HEK293 (cell line): ENCODE results near the gene DMD.

Experiments used
- CTCF ChIA-PET: fragments of 350-600 bp; formaldehyde crosslinking; extraction: SDS; loops from one replicate; lab custom pipeline; 2021; ENCODE audit warnings: antibody characterized with exemption; lab: Yijun Ruan, JAX
- POLR2A ChIA-PET: fragments of 300-600 bp; formaldehyde crosslinking; extraction: SDS; loops from one replicate; lab custom pipeline; 2020; ENCODE audit warnings: antibody characterized with exemption, inconsistent platforms; lab: Yijun Ruan, JAX
- H3K27ac ChIP-seq: fragments of 200-500 bp; sonication (Bioruptor generic); 2 replicates; pipeline ENCODE4 v1.5.1; 2014; ENCODE audit warnings: low read depth, low read length, control low read depth, inconsistent platforms; ENCODE audit errors: extremely low read depth
- H3K36me3 ChIP-seq, 2 experiments: fragments of 200-500 bp in 1 of 2; sonication (Bioruptor generic) in 1 of 2; 1 replicate in 1 of 2; 2 replicates in 1 of 2; pipeline ENCODE4 v1.5.1; 2014 to 2017; ENCODE audit warnings: inconsistent platforms in 2 of 2, low read length in 2 of 2; ENCODE audit not compliant: control insufficient read depth in 2 of 2, insufficient read depth in 1 of 2
- H3K4me1 ChIP-seq: fragments of 200-500 bp; sonication (Bioruptor generic); 2 replicates; pipeline ENCODE4 v1.5.1; 2014; ENCODE audit warnings: mild to moderate bottlenecking, low read length, inconsistent platforms; ENCODE audit not compliant: control insufficient read depth, insufficient read depth
- H3K4me3 ChIP-seq: 2 replicates; pipeline ENCODE4 v1.5.1; 2011; ENCODE audit warnings: low read depth, mild to moderate bottlenecking, control low read depth, low read length, moderate library complexity
- H3K9me3 ChIP-seq: fragments of 200-500 bp; sonication (Bioruptor generic); 2 replicates; pipeline ENCODE4 v1.5.1; 2014; ENCODE audit warnings: low read depth, low read length, inconsistent platforms; ENCODE audit not compliant: control insufficient read depth, insufficient read depth
- ELK4 ChIP-seq: IDR thresholded peaks from 2 replicates; pipeline ENCODE4 v1.6.1; 2011; ENCODE audit warnings: mild to moderate bottlenecking, low read depth, low read length, borderline replicate concordance
- FEZF1 ChIP-seq: fragments of 450-650 bp; formaldehyde crosslinking; IDR thresholded peaks from 2 replicates; pipeline ENCODE4 v1.5.1; 2016; ENCODE audit warnings: missing biosample characterization, missing genetic modification characterization
- GLIS1 ChIP-seq: fragments of 450-650 bp; formaldehyde crosslinking; IDR thresholded peaks from 2 replicates; pipeline ENCODE4 v1.5.1; 2016; ENCODE audit warnings: missing biosample characterization, missing genetic modification characterization
- GLIS2 ChIP-seq: fragments of 450-650 bp; formaldehyde crosslinking; IDR thresholded peaks from 2 replicates; pipeline ENCODE4 v1.5.1; 2016; ENCODE audit warnings: missing biosample characterization, missing genetic modification characterization
- KLF16 ChIP-seq: fragments of 450-650 bp; formaldehyde crosslinking; IDR thresholded peaks from 2 replicates; pipeline ENCODE4 v1.5.1; 2017; ENCODE audit warnings: missing biosample characterization, missing genetic modification characterization
- OSR2 ChIP-seq: fragments of 450-650 bp; formaldehyde crosslinking; IDR thresholded peaks from 2 replicates; pipeline ENCODE4 v1.5.1; 2016; ENCODE audit warnings: missing biosample characterization, missing genetic modification characterization
- PRDM6 ChIP-seq: fragments of 450-650 bp; formaldehyde crosslinking; IDR thresholded peaks from 2 replicates; pipeline ENCODE4 v1.5.1; 2017; ENCODE audit warnings: missing biosample characterization, missing genetic modification characterization
- SP3 ChIP-seq: fragments of 450-650 bp; formaldehyde crosslinking; IDR thresholded peaks from 2 replicates; pipeline ENCODE4 v1.5.1; 2016; ENCODE audit warnings: missing biosample characterization, missing genetic modification characterization
- TCF7L2 ChIP-seq: IDR thresholded peaks from 2 replicates; pipeline ENCODE4 v1.6.1; 2011; ENCODE audit warnings: low read depth, mild to moderate bottlenecking, inconsistent platforms, low read length, moderate library complexity, borderline replicate concordance
- TRIM28 ChIP-seq: IDR thresholded peaks from 2 replicates; pipeline ENCODE4 v1.6.1; 2011; ENCODE audit warnings: low read length, control low read depth, borderline replicate concordance
- ZBTB8A ChIP-seq: fragments of 450-650 bp; formaldehyde crosslinking; IDR thresholded peaks from 2 replicates; pipeline ENCODE4 v1.5.1; 2016; ENCODE audit warnings: missing biosample characterization, missing genetic modification characterization
- ZNF10 ChIP-seq: fragments of 450-650 bp; formaldehyde crosslinking; IDR thresholded peaks from 2 replicates; pipeline ENCODE4 v1.5.1; 2017; ENCODE audit warnings: missing biosample characterization, missing genetic modification characterization
- ZNF114 ChIP-seq: fragments of 450-650 bp; formaldehyde crosslinking; IDR thresholded peaks from 2 replicates; pipeline ENCODE4 v1.5.0; 2017; ENCODE audit warnings: missing biosample characterization, missing genetic modification characterization
- ZNF23 ChIP-seq: fragments of 450-650 bp; formaldehyde crosslinking; IDR thresholded peaks from 2 replicates; pipeline ENCODE4 v1.5.1; 2016; ENCODE audit warnings: missing biosample characterization, missing genetic modification characterization, borderline replicate concordance
- ZNF280D ChIP-seq: fragments of 450-650 bp; formaldehyde crosslinking; IDR thresholded peaks from 2 replicates; pipeline ENCODE4 v1.5.1; 2016; ENCODE audit warnings: missing biosample characterization, missing genetic modification characterization
- ZNF354C ChIP-seq: fragments of 450-650 bp; formaldehyde crosslinking; IDR thresholded peaks from 2 replicates; pipeline ENCODE4 v1.5.1; 2016; ENCODE audit warnings: missing biosample characterization, missing genetic modification characterization, low read depth, borderline replicate concordance
- ZNF529 ChIP-seq: fragments of 450-650 bp; formaldehyde crosslinking; IDR thresholded peaks from 2 replicates; pipeline ENCODE4 v1.5.1; 2017; ENCODE audit warnings: missing genetic modification characterization, missing biosample characterization; ENCODE audit not compliant: insufficient replicate concordance
- ZNF548 ChIP-seq: fragments of 450-650 bp; formaldehyde crosslinking; IDR thresholded peaks from 2 replicates; pipeline ENCODE4 v1.5.1; 2016; ENCODE audit warnings: missing biosample characterization, missing genetic modification characterization
- ZNF621 ChIP-seq: fragments of 450-650 bp; formaldehyde crosslinking; IDR thresholded peaks from 2 replicates; pipeline ENCODE4 v1.5.1; 2017; ENCODE audit warnings: missing biosample characterization, missing genetic modification characterization
- ZNF792 ChIP-seq: fragments of 450-650 bp; formaldehyde crosslinking; IDR thresholded peaks from 2 replicates; pipeline ENCODE4 v1.5.1; 2016; ENCODE audit warnings: missing biosample characterization, missing genetic modification characterization

The DMD gene

GRCh38 chrX:33142331-33142730 lies 69.0 kb downstream of the DMD start:
- H3K4me1 ChIP-seq: no peaks in the 10 kb centered on the region
- ChIA-PET CTCF (no interaction called here), POLR2A (no interaction called here)
- no peak overlapping the region for H3K4me3 ChIP-seq
- H3K27ac ChIP-seq: no peak overlapping the region
- no peaks in the 10 kb centered on the region for H3K9me3 ChIP-seq
- no peak for TF ChIP-seq ZBTB8A (tag by site-specific recombination)
- TF ChIP-seq ZNF792 (tag by site-specific recombination): no peak
- TF ChIP-seq ZNF23 (tag by site-specific recombination): no peak
- no peak for TF ChIP-seq ZNF10 (tag by site-specific recombination)
- no peak for TF ChIP-seq ELK4
- TF ChIP-seq ZNF621 (tag by site-specific recombination): no peak
- no peak for TF ChIP-seq ZNF529
- no peak for TF ChIP-seq ZNF548
- no peak for TF ChIP-seq SP3 (tag by site-specific recombination)
- no peak for TF ChIP-seq GLIS2 (tag by site-specific recombination)
- H3K36me3 ChIP-seq: no peaks in the 10 kb centered on the region

- CTCF ChIA-PET: no interaction called here
- H3K4me3 ChIP-seq: no peak overlapping the region
- TF ChIP-seq ZNF354C (tag by site-specific recombination): no peak
- TF ChIP-seq OSR2 (tag by site-specific recombination): peak; percentile 40; the same call in 1 of the 2 replicates
- TF ChIP-seq GLIS1 (tag by site-specific recombination): peak; percentile 90
- TF ChIP-seq PRDM6 (tag by site-specific recombination): 0 out of 2 replicates have a peak, but pooled peaks have one; percentile 12
- TF ChIP-seq TRIM28: peak; percentile 74; the same call in 1 of the 2 replicates
- peak; percentile 70; the same call in 1 of the 2 replicates for TF ChIP-seq TCF7L2
- TF ChIP-seq ZNF529: no peak
- TF ChIP-seq FEZF1 (tag by site-specific recombination): 0 out of 2 replicates have a peak, but pooled peaks have one; percentile 26
- TF ChIP-seq, all 188 proteins: peak for 6
- no peak overlapping the region for H3K27ac ChIP-seq
- POLR2A ChIA-PET: no interaction called here
- H3K4me1 ChIP-seq: no peaks in the 10 kb centered on the region
- H3K9me3 ChIP-seq: no peaks in the 10 kb centered on the region
- H3K36me3 ChIP-seq: no peaks in the 10 kb centered on the region
These were observed 72.6 kb downstream of the DMD start for GRCh38 chrX:33138677-33139249.

GRCh38 chrX:33134164-33134563 lies 77.2 kb downstream of the DMD start:
- ChIA-PET CTCF (no interaction called here), POLR2A (no interaction called here)
- Histone ChIP-seq H3K4me3 (no peak overlapping the region), H3K36me3 (no peaks in the 10 kb centered on the region), H3K27ac (no peak overlapping the region), H3K4me1 (no peaks in the 10 kb centered on the region), H3K9me3 (no peaks in the 10 kb centered on the region)
- TF ChIP-seq PRDM6 (tag by site-specific recombination): peak; percentile 74; the same call in 1 of the 2 replicates
- no peak for TF ChIP-seq ZNF114 (tag by site-specific recombination)
- TF ChIP-seq ZNF280D (tag by site-specific recombination): no peak
- no peak for TF ChIP-seq KLF16 (tag by site-specific recombination)
- TF ChIP-seq TCF7L2: peak; percentile 22; the same call in 1 of the 2 replicates
